HG03064 (cell line): Measurements from ENCODE around the gene PTGES.
"Not testable (repeated sequence)": the region's sequence is repeated elsewhere in the genome, so short reads cannot be mapped to it uniquely, and the experiment has no call there.

ENCODE experiments used
- ATAC-seq: cut with Tn5 transposase; IDR thresholded peaks from one replicate; pipeline ENCODE4 v1.9.1; 2021; ENCODE audit warnings: low read depth; ENCODE audit not compliant: unreplicated experiment

PTGES gene

GRCh38 chr9:129752900-129753729, at the start of gene PTGES:
TSS of gene PTGES (minus strand) at chr9:129753042. CDS start at chr9:129753012, 30 bp downstream.
- no peak for ATAC-seq

- no peak for ATAC-seq
These were observed 48.7 kb upstream of the PTGES start for GRCh38 chr9:129801504-129801903.

- ATAC-seq, result no peak
These were observed 46.1 kb upstream of the PTGES start for GRCh38 chr9:129798973-129799372.

GRCh38 chr9:129796029-129796428, 43.2 kb upstream of the PTGES start:
- not testable (repeated sequence) for ATAC-seq

- ATAC-seq, result no peak
These were observed 41.7 kb upstream of the PTGES start for GRCh38 chr9:129794549-129794948.

- no peak for ATAC-seq
These were observed 33.6 kb upstream of the PTGES start for GRCh38 chr9:129786481-129786880.

- no peak for ATAC-seq
These were observed 33.0 kb upstream of the PTGES start for GRCh38 chr9:129785866-129786265.

GRCh38 chr9:129784970-129785369, 32.1 kb upstream of the PTGES start:
- not testable (repeated sequence) for ATAC-seq

- no peak for ATAC-seq
These were observed 30.9 kb upstream of the PTGES start for GRCh38 chr9:129783516-129784361.

- no peak for ATAC-seq
These were observed 29.1 kb upstream of the PTGES start for GRCh38 chr9:129781981-129782380.

GRCh38 chr9:129781131-129781530, 28.3 kb upstream of the PTGES start:
- ATAC-seq, result no peak

- ATAC-seq, result no peak
These were observed 26.8 kb upstream of the PTGES start for GRCh38 chr9:129779560-129780190.

- no peak for ATAC-seq
These were observed 25.6 kb upstream of the PTGES start for GRCh38 chr9:129778469-129778868.

- no peak for ATAC-seq
These were observed 24.9 kb upstream of the PTGES start for GRCh38 chr9:129777769-129778130.

GRCh38 chr9:129776938-129777768, 24.3 kb upstream of the PTGES start:
- no peak for ATAC-seq

GRCh38 chr9:129776566-129776937, 23.7 kb upstream of the PTGES start:
- ATAC-seq, result no peak

- ATAC-seq, result not testable (repeated sequence)
These were observed 23.3 kb upstream of the PTGES start for GRCh38 chr9:129776096-129776495.

- no peak for ATAC-seq
These were observed 22.6 kb upstream of the PTGES start for GRCh38 chr9:129775448-129775798.

GRCh38 chr9:129774791-129775447, 22.1 kb upstream of the PTGES start:
- ATAC-seq, result no peak
